Epithelial cell of esophagus (primary cell): ENCODE results near the gene TUBAL3.

Source experiments
- DNase-seq: peaks from one replicate; pipeline ENCODE4 v3.0.0; 2010; ENCODE audit warnings: low read depth
- H3K4me3 ChIP-seq: 2 replicates; pipeline ENCODE4 v1.5.1; 2011; ENCODE audit warnings: mild to moderate bottlenecking, low read length, control low read depth
- CTCF ChIP-seq: IDR thresholded peaks from 2 replicates; pipeline ENCODE4 v1.5.1; 2011; ENCODE audit warnings: low read depth, mild to moderate bottlenecking, low read length, control low read depth, inconsistent platforms; ENCODE audit not compliant: insufficient read depth; ENCODE audit errors: missing control alignments

TUBAL3 gene

DNA sequence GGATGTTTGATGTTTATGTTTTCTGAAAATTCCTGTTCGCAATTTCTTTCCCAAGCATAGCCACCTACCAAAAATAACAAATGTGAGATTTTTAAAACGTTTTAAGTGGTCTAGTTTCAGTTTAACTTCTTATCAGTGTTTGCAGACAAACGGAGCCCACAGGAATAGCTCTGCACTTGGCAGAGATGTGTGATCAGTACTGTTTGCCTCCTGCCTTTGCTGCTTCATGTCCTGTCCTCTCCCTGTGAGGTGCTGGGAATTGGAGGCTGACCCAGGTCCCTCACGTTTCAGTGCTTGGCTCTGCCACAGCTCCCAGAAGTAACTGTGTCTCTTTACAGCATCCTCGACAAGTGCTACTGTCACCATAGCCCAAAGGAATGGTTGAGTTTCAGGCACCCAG, 38.7 kb downstream of the TUBAL3 start:
- no peak for DNase-seq
- TF ChIP-seq CTCF, result no peak
- no peak overlapping the region for H3K4me3 ChIP-seq

DNA sequence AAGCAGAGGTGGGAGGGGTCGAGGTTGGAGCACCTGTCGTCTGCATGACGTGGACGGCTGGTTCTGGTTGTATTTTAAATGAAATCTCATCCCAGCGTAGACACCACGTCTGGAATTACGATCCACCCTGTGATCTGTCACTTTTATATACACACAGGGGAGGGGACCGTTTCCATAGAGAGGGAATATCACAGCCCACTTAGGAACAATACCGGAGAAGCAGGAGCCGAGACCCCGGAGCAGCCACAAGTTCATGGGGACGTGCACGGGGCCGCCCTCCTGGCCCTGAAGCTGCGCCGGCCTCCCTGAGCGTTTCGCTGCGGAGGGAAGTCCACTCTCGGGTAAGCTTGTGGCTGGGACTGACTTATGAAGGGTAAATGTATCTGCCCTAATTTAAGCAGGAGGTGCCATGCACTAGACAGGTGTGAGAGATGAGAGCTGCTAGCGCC, 39.7 kb downstream of the TUBAL3 start, which contains the start of gene UCN3:
TSS of gene UCN3 (plus strand) at position 77 of the 449 bp plus-strand sequence. CDS start 8,755 bp downstream, outside the sequence.
- no peak within 1 kb of the TSS for H3K4me3 ChIP-seq
- no peak for DNase-seq
- no peak for TF ChIP-seq CTCF

- no peak for TF ChIP-seq CTCF
- DNase-seq, result no peak
- no peak overlapping the region for H3K4me3 ChIP-seq
Observed at GRCh38 chr10:5364374-5364773, 40.3 kb downstream of the TUBAL3 start.

DNA sequence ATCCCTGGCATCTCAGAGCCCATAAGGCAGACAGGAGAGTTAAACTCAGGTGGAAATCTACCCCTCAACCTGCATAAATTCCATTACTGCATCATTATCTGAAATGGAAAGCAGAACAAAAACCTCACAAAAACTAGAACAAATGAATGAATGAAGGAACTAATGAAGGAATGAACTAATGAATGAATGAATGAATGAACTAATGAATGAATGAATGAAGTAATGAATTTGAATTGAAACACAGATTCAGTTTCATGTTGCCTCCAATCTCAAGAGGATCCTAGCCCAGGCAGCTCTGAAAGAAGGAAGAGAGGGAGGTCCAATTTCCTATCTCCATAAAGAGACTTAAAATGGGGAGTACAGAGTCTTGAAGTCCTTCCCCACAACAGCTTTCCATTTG, 41.8 kb downstream of the TUBAL3 start:
- DNase-seq, result no peak
- no peak for TF ChIP-seq CTCF
- no peak overlapping the region for H3K4me3 ChIP-seq

DNA sequence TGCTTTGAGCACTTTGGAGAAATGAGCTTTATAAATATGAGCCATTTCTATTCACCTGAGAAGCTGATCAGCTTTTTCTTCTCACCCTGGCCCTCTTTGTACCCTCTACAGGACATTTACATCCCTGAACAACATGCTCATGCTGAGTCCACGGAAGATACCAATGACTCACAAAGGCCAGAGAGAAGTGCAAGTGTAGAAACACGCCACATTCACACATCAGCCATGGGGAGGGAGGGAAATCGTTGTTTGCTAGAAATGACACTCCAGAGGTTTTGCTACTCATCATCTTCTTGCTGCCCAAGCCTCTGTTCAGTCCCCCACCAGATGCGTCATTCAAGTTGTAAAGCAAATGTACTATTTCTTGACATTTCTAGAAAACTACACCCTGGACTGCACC, 42.7 kb downstream of the TUBAL3 start:
- no peak overlapping the region for H3K4me3 ChIP-seq
- DNase-seq, result no peak
- no peak for TF ChIP-seq CTCF

- no peak for DNase-seq
- no peak overlapping the region for H3K4me3 ChIP-seq
Observed at GRCh38 chr10:5360318-5360915, 44.2 kb downstream of the TUBAL3 start.

More at GRCh38 chr10:5360318-5360915, 44.2 kb downstream of the TUBAL3 start:
- no peak for TF ChIP-seq CTCF
